CD4-positive, CD25-positive, alpha-beta regulatory T cell (primary cell): Measurements from ENCODE around the gene GMPS. TPM values are rescaled to one million over a fixed set of nuclear protein-coding genes. Genes with fewer than 3 reads are reported as not detected.

Experiments
- ATAC-seq, 2 donors: fragments of 150-1000 bp; cut with Tn5 transposase; one replicate each; pipeline ENCODE4 v1.10.0; 2021; ENCODE audit warnings: low read depth in 2 of 2, moderate number of reproducible peaks in 2 of 2, moderate library complexity in 1 of 2
- DNase-seq, 3 donors: peaks; one replicate each; pipeline versions ENCODE4 v3.0.0 to v3.0.0-alpha.2; 2012 to 2022; ENCODE audit warnings: mixed read lengths in 1 of 3
- H3K27ac ChIP-seq: one replicate; pipeline ENCODE4 v1.7.0; 2013; ENCODE audit warnings: mild to moderate bottlenecking, low read length; ENCODE audit not compliant: insufficient read depth, poor library complexity, severe bottlenecking
- H3K27me3 ChIP-seq: one replicate; pipeline ENCODE4 v1.7.0; 2013; ENCODE audit warnings: low read length; ENCODE audit not compliant: control insufficient read depth, insufficient read depth
- H3K36me3 ChIP-seq: one replicate; pipeline ENCODE4 v1.7.0; 2013; ENCODE audit warnings: mild to moderate bottlenecking, low read length, moderate library complexity; ENCODE audit not compliant: control insufficient read depth, insufficient read depth
- H3K4me1 ChIP-seq: 2 replicates; pipeline ENCODE4 v1.7.0; 2013; ENCODE audit warnings: mild to moderate bottlenecking, low read length; ENCODE audit not compliant: insufficient read depth, control insufficient read depth, poor library complexity, severe bottlenecking
- H3K4me3 ChIP-seq: one replicate; pipeline ENCODE4 v1.7.0; 2013; ENCODE audit warnings: low read depth, mild to moderate bottlenecking, low read length, moderate library complexity
- H3K9me3 ChIP-seq, 2 experiments: 1 replicate in 1 of 2; 2 replicates in 1 of 2; pipeline ENCODE4 v1.7.0; 2013; ENCODE audit warnings: low read length in 2 of 2, mild to moderate bottlenecking in 1 of 2, moderate library complexity in 1 of 2; ENCODE audit not compliant: control insufficient read depth in 2 of 2
- H3K27ac Mint-ChIP-seq, 3 donors: one replicate each; pipeline ENCODE4 v1.8.0; 2020 to 2022; ENCODE audit warnings: mild to moderate bottlenecking in 3 of 3, mixed read lengths in 3 of 3, moderate library complexity in 2 of 3
- H3K27me3 Mint-ChIP-seq: one replicate; pipeline ENCODE4 v1.8.0; 2022; ENCODE audit warnings: mild to moderate bottlenecking, mixed read lengths
- H3K36me3 Mint-ChIP-seq: one replicate; pipeline ENCODE4 v1.8.0; 2020; ENCODE audit warnings: mixed read lengths
- H3K4me1 Mint-ChIP-seq, 4 donors: one replicate each; pipeline ENCODE4 v1.8.0; 2020 to 2022; ENCODE audit warnings: mixed read lengths in 4 of 4, mild to moderate bottlenecking in 1 of 4
- H3K4me3 Mint-ChIP-seq, 4 donors: one replicate each; pipeline ENCODE4 v1.8.0; 2020 to 2022; ENCODE audit warnings: mild to moderate bottlenecking in 4 of 4, mixed read lengths in 4 of 4, moderate library complexity in 3 of 4
- H3K9me3 Mint-ChIP-seq, 7 donors: one replicate each; pipeline ENCODE4 v1.8.0; 2020 to 2022; ENCODE audit warnings: mixed read lengths in 7 of 7, mild to moderate bottlenecking in 3 of 7, moderate library complexity in 2 of 7
- polyA plus RNA-seq, 4 donors: library from polyadenylated mRNA; unstranded; fragments of 300-500 nt; fragmentation: Illumina TruSeq; gene quantifications; one replicate each; pipeline ENCODE4 v1.2.3, GENCODE V29; 2021
- total RNA-seq: library from RNA; stranded (reverse); gene quantifications from one replicate; pipeline ENCODE4 v1.2.3, GENCODE V29; 2022

The GMPS gene
- total and polyA plus RNA-seq, 5 donors from 2014 or later = 40.9 to 82.7 (median 63.9) TPM

- Histone ChIP-seq H3K27ac (no peak overlapping the region), H3K4me3 (no peak overlapping the region), H3K9me3 (no peaks in the 10 kb centered on the region), H3K36me3 (peaks cover 46% of the 10 kb centered on the region), H3K4me1 (peaks cover 10% of the 10 kb centered on the region), H3K27me3 (no peaks in the 10 kb centered on the region)
- no peaks in the 10 kb centered on the region for H3K27me3 Mint-ChIP-seq
- ATAC-seq = no peak
- peaks cover 0 to 2% (median 0%) of the 10 kb centered on the region in 7 donors for H3K9me3 Mint-ChIP-seq
- H3K4me1 Mint-ChIP-seq = peaks cover 11 to 29% (median 19%) of the 10 kb centered on the region in 4 donors
- H3K36me3 Mint-ChIP-seq = peaks cover 59% of the 10 kb centered on the region
- peak overlapping the region in 2 of 3 donors; percentile 4 to 22 for H3K27ac Mint-ChIP-seq
- H3K4me3 Mint-ChIP-seq = no peak overlapping the region
- no peak for DNase-seq
These were observed 42.2 kb downstream of the GMPS start for GRCh38 chr3:155912579-155913190.

- no peak overlapping the region for H3K27ac ChIP-seq
- DNase-seq (no peak), ATAC-seq (no peak)
- no peaks in the 10 kb centered on the region for H3K9me3 ChIP-seq
- Mint-ChIP-seq H3K27me3 (no peaks in the 10 kb centered on the region), H3K4me1 (peaks cover 0 to 10% (median 5%) of the 10 kb centered on the region in 4 donors), H3K9me3 (no peaks in the 10 kb centered on the region), H3K27ac (peak overlapping the region in 1 of 3 donors; percentile 20), H3K4me3 (no peak overlapping the region), H3K36me3 (peaks cover 35% of the 10 kb centered on the region)
- H3K27me3 ChIP-seq = no peaks in the 10 kb centered on the region
- H3K36me3 ChIP-seq = peaks cover 36% of the 10 kb centered on the region
- H3K4me3 ChIP-seq = no peak overlapping the region
- H3K4me1 ChIP-seq = no peaks in the 10 kb centered on the region
These were observed 47.3 kb downstream of the GMPS start for GRCh38 chr3:155917781-155918180.

- DNase-seq (no peak), ATAC-seq (no peak)
- Histone ChIP-seq H3K27ac (no peak overlapping the region), H3K4me3 (no peak overlapping the region), H3K9me3 (no peaks in the 10 kb centered on the region), H3K27me3 (no peaks in the 10 kb centered on the region), H3K36me3 (peaks cover 39% of the 10 kb centered on the region), H3K4me1 (no peaks in the 10 kb centered on the region)
- Mint-ChIP-seq H3K27ac (no peak overlapping the region), H3K36me3 (peaks cover 42% of the 10 kb centered on the region), H3K4me1 (peaks cover 0 to 16% (median 4%) of the 10 kb centered on the region in 4 donors), H3K4me3 (no peak overlapping the region), H3K9me3 (no peaks in the 10 kb centered on the region), H3K27me3 (no peaks in the 10 kb centered on the region)
These were observed 49.3 kb downstream of the GMPS start for GRCh38 chr3:155919728-155920127.

GRCh38 chr3:155921486-155921885 lies 51.0 kb downstream of the GMPS start:
- DNase-seq = no peak
- Mint-ChIP-seq H3K36me3 (peaks cover 41% of the 10 kb centered on the region), H3K9me3 (no peaks in the 10 kb centered on the region), H3K4me3 (no peak overlapping the region), H3K27ac (no peak overlapping the region), H3K27me3 (no peaks in the 10 kb centered on the region), H3K4me1 (peaks cover 0 to 16% (median 4%) of the 10 kb centered on the region in 4 donors)
- Histone ChIP-seq H3K4me3 (no peak overlapping the region), H3K36me3 (peaks cover 40% of the 10 kb centered on the region), H3K27ac (no peak overlapping the region), H3K4me1 (no peaks in the 10 kb centered on the region), H3K27me3 (no peaks in the 10 kb centered on the region), H3K9me3 (no peaks in the 10 kb centered on the region)
- no peak for ATAC-seq

- Histone ChIP-seq H3K27ac (no peak overlapping the region), H3K4me3 (no peak overlapping the region), H3K36me3 (peaks cover 55% of the 10 kb centered on the region), H3K4me1 (no peaks in the 10 kb centered on the region), H3K27me3 (no peaks in the 10 kb centered on the region), H3K9me3 (no peaks in the 10 kb centered on the region)
- H3K36me3 Mint-ChIP-seq = peaks cover 45% of the 10 kb centered on the region
- ATAC-seq = no peak
- no peak for DNase-seq
- H3K27ac Mint-ChIP-seq = peak overlapping the region in 1 of 3 donors; percentile 36
- H3K27me3 Mint-ChIP-seq = no peaks in the 10 kb centered on the region
- no peaks in the 10 kb centered on the region for H3K4me1 Mint-ChIP-seq
- no peaks in the 10 kb centered on the region for H3K9me3 Mint-ChIP-seq
- no peak overlapping the region for H3K4me3 Mint-ChIP-seq
These were observed 63.8 kb downstream of the GMPS start for GRCh38 chr3:155934230-155934629.

- no peak overlapping the region for H3K27ac ChIP-seq
- H3K9me3 Mint-ChIP-seq = no peaks in the 10 kb centered on the region
- DNase-seq (no peak), ATAC-seq (no peak)
- no peaks in the 10 kb centered on the region for H3K4me1 Mint-ChIP-seq
- no peak overlapping the region for H3K4me3 ChIP-seq
- no peaks in the 10 kb centered on the region for H3K27me3 Mint-ChIP-seq
- no peak overlapping the region for H3K27ac Mint-ChIP-seq
- no peaks in the 10 kb centered on the region for H3K4me1 ChIP-seq
- peaks cover 53% of the 10 kb centered on the region for H3K36me3 Mint-ChIP-seq
- peaks cover 43% of the 10 kb centered on the region for H3K36me3 ChIP-seq
- no peaks in the 10 kb centered on the region for H3K9me3 ChIP-seq
- no peak overlapping the region for H3K4me3 Mint-ChIP-seq
- no peaks in the 10 kb centered on the region for H3K27me3 ChIP-seq
These were observed 68.0 kb downstream of the GMPS start for GRCh38 chr3:155938409-155938808.

- H3K36me3 ChIP-seq = peaks cover 22% of the 10 kb centered on the region
- H3K27me3 ChIP-seq = no peaks in the 10 kb centered on the region
- H3K9me3 ChIP-seq = no peaks in the 10 kb centered on the region
- Mint-ChIP-seq H3K36me3 (peaks cover 35% of the 10 kb centered on the region), H3K4me1 (no peaks in the 10 kb centered on the region), H3K27me3 (no peaks in the 10 kb centered on the region), H3K27ac (peak overlapping the region in 1 of 3 donors; percentile 22), H3K9me3 (no peaks in the 10 kb centered on the region), H3K4me3 (no peak overlapping the region)
- no peaks in the 10 kb centered on the region for H3K4me1 ChIP-seq
- ATAC-seq = no peak
- no peak overlapping the region for H3K27ac ChIP-seq
- no peak overlapping the region for H3K4me3 ChIP-seq
- no peak for DNase-seq
These were observed 70.9 kb downstream of the GMPS start for GRCh38 chr3:155941354-155941753.

GRCh38 chr3:155944081-155944480 lies 73.6 kb downstream of the GMPS start:
- H3K27ac Mint-ChIP-seq = no peak overlapping the region
- DNase-seq (no peak), ATAC-seq (no peak)
- no peaks in the 10 kb centered on the region for H3K27me3 ChIP-seq
- H3K36me3 Mint-ChIP-seq = peaks cover 20% of the 10 kb centered on the region
- no peaks in the 10 kb centered on the region for H3K4me1 Mint-ChIP-seq
- no peak overlapping the region for H3K4me3 ChIP-seq
- no peaks in the 10 kb centered on the region for H3K4me1 ChIP-seq
- no peaks in the 10 kb centered on the region for H3K27me3 Mint-ChIP-seq
- no peak overlapping the region for H3K27ac ChIP-seq
- no peak overlapping the region for H3K4me3 Mint-ChIP-seq
- H3K9me3 ChIP-seq = no peaks in the 10 kb centered on the region
- peaks cover under 1% of the 10 kb centered on the region for H3K36me3 ChIP-seq
- H3K9me3 Mint-ChIP-seq = no peaks in the 10 kb centered on the region
